Fibroblast of pulmonary artery (primary cell): ENCODE measurements around the gene DHX9.

Source experiments
- DNase-seq: peaks from one replicate; pipeline ENCODE4 v3.0.0-alpha.2; 2010; ENCODE audit warnings: low read depth
- H3K4me3 ChIP-seq: replicated peaks from 2 replicates; pipeline ENCODE4 v1.5.1; 2011; ENCODE audit warnings: low read depth, mild to moderate bottlenecking, control low read depth, low read length, moderate library complexity
- CTCF ChIP-seq: IDR thresholded peaks from 2 replicates; pipeline ENCODE4 v1.5.1; 2011; ENCODE audit warnings: mild to moderate bottlenecking, control low read depth, low read length, inconsistent platforms; ENCODE audit errors: missing control alignments

Gene DHX9

GRCh38 chr1:182905321-182905720, 66.2 kb downstream of the DHX9 start:
- no peak for DNase-seq
- TF ChIP-seq CTCF, result no peak
- H3K4me3 ChIP-seq, result no peak overlapping the region

- TF ChIP-seq CTCF, result no peak
- H3K4me3 ChIP-seq, result no peak overlapping the region
- DNase-seq, result no peak
Measured at GRCh38 chr1:182909578-182909977, 70.4 kb downstream of the DHX9 start.

GRCh38 chr1:182910143-182910542, 71.0 kb downstream of the DHX9 start:
- TF ChIP-seq CTCF, result no peak
- no peak for DNase-seq
- H3K4me3 ChIP-seq, result no peak overlapping the region

GRCh38 chr1:182913401-182913800, 74.3 kb downstream of the DHX9 start:
- TF ChIP-seq CTCF, result no peak
- no peak overlapping the region for H3K4me3 ChIP-seq
- DNase-seq, result no peak

GRCh38 chr1:182917378-182917777, 78.2 kb downstream of the DHX9 start:
- H3K4me3 ChIP-seq, result no peak overlapping the region
- no peak for TF ChIP-seq CTCF
- DNase-seq, result no peak

DNA sequence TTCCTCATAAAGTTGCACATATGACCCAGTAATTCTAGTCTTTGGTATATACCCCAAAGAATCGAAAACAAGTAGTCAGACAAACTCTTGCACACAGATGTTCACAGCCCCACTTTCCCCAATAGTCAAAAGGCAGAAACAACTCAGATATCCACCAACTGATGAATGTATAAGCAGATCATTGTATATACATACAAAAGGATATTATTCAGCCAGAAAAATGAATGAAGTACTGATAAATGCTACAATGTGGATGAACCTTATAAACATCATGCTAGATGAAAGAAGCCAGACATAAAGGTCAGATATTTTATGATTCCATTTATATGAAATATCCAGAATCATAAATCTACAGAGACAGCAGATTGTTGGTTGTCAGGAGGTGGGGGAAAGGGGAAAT, 86.5 kb downstream of the DHX9 start:
- DNase-seq, result no peak
- no peak for TF ChIP-seq CTCF
- H3K4me3 ChIP-seq, result no peak overlapping the region

GRCh38 chr1:182927693-182928433, 88.7 kb downstream of the DHX9 start:
- no peak overlapping the region for H3K4me3 ChIP-seq
- DNase-seq, result no peak
- TF ChIP-seq CTCF, result no peak
